ENCODE results near the gene WASHC3. TPM values are rescaled to one million over a fixed set of nuclear protein-coding genes. Genes with fewer than 3 reads are reported as not detected.

The WASHC3 gene
- total RNA-seq, 1 experiment from 2014 or later = 24.9 TPM

DNA sequence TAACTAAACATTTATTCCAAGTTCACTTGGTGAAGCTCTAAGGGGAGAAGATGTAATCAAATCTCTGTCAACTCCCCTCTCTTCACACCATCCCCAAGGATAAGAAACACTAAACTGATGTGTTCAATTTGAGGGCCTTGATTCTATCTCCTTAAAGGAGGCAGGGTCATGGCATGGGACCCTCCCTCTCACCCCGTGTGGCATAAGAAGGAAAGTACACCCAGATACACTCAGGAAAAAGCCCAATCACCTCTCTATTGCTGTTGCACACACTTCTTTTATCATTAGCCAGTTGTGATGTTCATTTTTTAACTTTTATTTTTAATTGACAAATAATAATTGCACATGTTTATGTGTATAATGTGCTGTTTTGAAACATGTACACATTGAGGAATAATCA, 35.1 kb downstream of the WASHC3 start:
- Histone ChIP-seq H3K4me1 (ENCODE audit: insufficient read depth, low read length) (no peaks in the 10 kb centered on the region), H3K4me3 (ENCODE audit: low read length) (no peak overlapping the region), H3K9me3 (ENCODE audit: low read length) (no peaks in the 10 kb centered on the region), H3K9ac (ENCODE audit: low read length) (no peak overlapping the region), H3K27me3 (ENCODE audit: low read length) (no peaks in the 10 kb centered on the region), H3K27ac (ENCODE audit: low read length) (no peak overlapping the region), H3K9me2 (replicated peaks; ENCODE audit: low read length) (no peaks in the 10 kb centered on the region), H2AFZ (ENCODE audit: low read length) (no peak overlapping the region), H3K36me3 (ENCODE audit: low read depth, low read length) (no peaks in the 10 kb centered on the region), H3K4me2 (ENCODE audit: low read length) (no peak overlapping the region), H4K20me1 (ENCODE audit: low read length) (no peaks in the 10 kb centered on the region), H3K79me2 (ENCODE audit: low read length) (no peaks in the 10 kb centered on the region), H3F3A (ENCODE audit: low read length, unreplicated experiment) (no peaks in the 10 kb centered on the region)
- ChIA-PET CTCF (no interaction called here), POLR2A (ENCODE audit: unreplicated experiment) (no interaction called here)
- ATAC-seq (no peak), DNase-seq (no peak)
- no TSS peak for BruUV-seq (replicated peaks)
- TF ChIP-seq EZH2phosphoT487 (IDR thresholded peaks at IDR 0.05; ENCODE audit: borderline replicate concordance, low read length) = no peak
- TF ChIP-seq EZH2 (IDR thresholded peaks at IDR 0.05; ENCODE audit: low read length, unreplicated experiment) = no peak
- intact Hi-C loops (cut with micrococcal nuclease) = no loop called here

DNA sequence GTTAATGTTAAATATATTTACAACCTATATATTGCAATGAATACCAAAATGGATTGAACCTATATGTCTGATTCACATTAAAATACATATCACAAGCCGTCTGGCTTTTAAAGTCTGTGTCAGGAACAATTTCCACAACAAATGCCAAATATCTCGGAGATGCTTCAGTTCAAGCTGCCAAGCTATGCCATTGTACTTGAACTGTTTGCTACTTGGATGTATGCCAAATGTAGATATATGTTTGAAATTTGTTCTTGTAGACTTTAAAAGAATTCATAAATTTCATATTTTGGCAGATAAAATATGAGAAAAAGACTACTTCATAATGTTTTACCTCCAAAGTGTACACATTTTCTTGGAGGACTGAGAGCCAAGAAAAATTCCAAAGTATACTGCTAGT, 37.0 kb downstream of the WASHC3 start:
- Histone ChIP-seq H2AFZ (ENCODE audit: low read length) (no peak overlapping the region), H3F3A (ENCODE audit: low read length, unreplicated experiment) (no peaks in the 10 kb centered on the region), H3K27me3 (ENCODE audit: low read length) (no peaks in the 10 kb centered on the region), H4K20me1 (ENCODE audit: low read length) (no peaks in the 10 kb centered on the region), H3K27ac (ENCODE audit: low read length) (no peak overlapping the region), H3K9me2 (replicated peaks; ENCODE audit: low read length) (no peaks in the 10 kb centered on the region), H3K79me2 (ENCODE audit: low read length) (no peaks in the 10 kb centered on the region), H3K4me2 (ENCODE audit: low read length) (no peak overlapping the region), H3K9ac (ENCODE audit: low read length) (no peak overlapping the region), H3K9me3 (ENCODE audit: low read length) (no peaks in the 10 kb centered on the region), H3K36me3 (ENCODE audit: low read depth, low read length) (no peaks in the 10 kb centered on the region), H3K4me1 (ENCODE audit: insufficient read depth, low read length) (no peaks in the 10 kb centered on the region), H3K4me3 (ENCODE audit: low read length) (no peak overlapping the region)
- no peak for ATAC-seq
- POLR2A ChIA-PET (ENCODE audit: unreplicated experiment) = no interaction called here
- BruUV-seq (replicated peaks) = no TSS peak
- DNase-seq = no peak
- CTCF ChIA-PET = no interaction called here
- TF ChIP-seq EZH2phosphoT487 (IDR thresholded peaks at IDR 0.05; ENCODE audit: borderline replicate concordance, low read length) (no peak), EZH2 (IDR thresholded peaks at IDR 0.05; ENCODE audit: low read length, unreplicated experiment) (no peak)
- intact Hi-C loops (cut with micrococcal nuclease) = no loop called here

DNA sequence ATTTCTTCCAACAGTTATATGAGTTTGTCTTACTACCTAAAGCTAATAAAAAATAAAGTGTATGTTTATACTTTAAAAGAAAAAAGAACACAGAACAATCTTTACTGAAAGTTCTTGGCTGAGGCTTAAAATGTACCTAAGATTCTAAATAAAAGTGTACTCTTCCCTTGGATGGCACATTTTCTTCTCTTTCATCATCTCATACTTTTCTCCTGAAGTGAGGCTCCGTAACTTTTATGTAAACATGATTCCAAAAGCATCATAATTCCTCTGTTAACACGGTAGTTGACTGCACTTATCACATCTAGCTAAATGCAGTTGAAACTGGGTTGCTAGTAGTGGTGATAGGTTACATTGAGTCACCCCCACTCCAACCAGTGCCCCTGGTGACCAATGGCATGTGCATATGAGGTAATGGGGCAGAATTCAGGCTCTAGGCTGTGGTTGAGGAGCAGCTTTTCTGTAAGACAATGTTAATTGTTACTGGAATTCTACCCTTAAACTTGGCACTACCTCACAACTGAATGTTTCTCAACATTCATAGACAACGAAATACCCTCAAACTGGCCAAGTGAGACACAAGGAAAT, 38.4 kb downstream of the WASHC3 start:
- no peak overlapping the region for H2AFZ ChIP-seq (ENCODE audit: low read length)
- H3K9ac ChIP-seq (ENCODE audit: low read length) = no peak overlapping the region
- no peaks in the 10 kb centered on the region for H3K36me3 ChIP-seq (ENCODE audit: low read depth, low read length)
- no peaks in the 10 kb centered on the region for H3F3A ChIP-seq (ENCODE audit: low read length, unreplicated experiment)
- no peaks in the 10 kb centered on the region for H3K4me1 ChIP-seq (ENCODE audit: insufficient read depth, low read length)
- no peaks in the 10 kb centered on the region for H3K79me2 ChIP-seq (ENCODE audit: low read length)
- no peak overlapping the region for H3K4me3 ChIP-seq (ENCODE audit: low read length)
- H3K9me2 ChIP-seq (replicated peaks; ENCODE audit: low read length) = no peaks in the 10 kb centered on the region
- no peak overlapping the region for H3K27ac ChIP-seq (ENCODE audit: low read length)
- no peaks in the 10 kb centered on the region for H4K20me1 ChIP-seq (ENCODE audit: low read length)
- H3K27me3 ChIP-seq (ENCODE audit: low read length) = no peaks in the 10 kb centered on the region
- POLR2A ChIA-PET (ENCODE audit: unreplicated experiment) = interaction anchor here (0.5 kb wide), 1 partner anchor 59 kb away, joined by 3 read pairs; no protein-coding TSS in a partner anchor
- H3K9me3 ChIP-seq (ENCODE audit: low read length) = no peaks in the 10 kb centered on the region
- intact Hi-C loops (cut with micrococcal nuclease) = no loop called here
- CTCF ChIA-PET = no interaction called here
- no TSS peak for BruUV-seq (replicated peaks)
- ATAC-seq = peak; percentile 37; the same call in 1 of the 2 replicates
- TF ChIP-seq EZH2phosphoT487 (IDR thresholded peaks at IDR 0.05; ENCODE audit: borderline replicate concordance, low read length) = no peak
- TF ChIP-seq, protein P1, sequence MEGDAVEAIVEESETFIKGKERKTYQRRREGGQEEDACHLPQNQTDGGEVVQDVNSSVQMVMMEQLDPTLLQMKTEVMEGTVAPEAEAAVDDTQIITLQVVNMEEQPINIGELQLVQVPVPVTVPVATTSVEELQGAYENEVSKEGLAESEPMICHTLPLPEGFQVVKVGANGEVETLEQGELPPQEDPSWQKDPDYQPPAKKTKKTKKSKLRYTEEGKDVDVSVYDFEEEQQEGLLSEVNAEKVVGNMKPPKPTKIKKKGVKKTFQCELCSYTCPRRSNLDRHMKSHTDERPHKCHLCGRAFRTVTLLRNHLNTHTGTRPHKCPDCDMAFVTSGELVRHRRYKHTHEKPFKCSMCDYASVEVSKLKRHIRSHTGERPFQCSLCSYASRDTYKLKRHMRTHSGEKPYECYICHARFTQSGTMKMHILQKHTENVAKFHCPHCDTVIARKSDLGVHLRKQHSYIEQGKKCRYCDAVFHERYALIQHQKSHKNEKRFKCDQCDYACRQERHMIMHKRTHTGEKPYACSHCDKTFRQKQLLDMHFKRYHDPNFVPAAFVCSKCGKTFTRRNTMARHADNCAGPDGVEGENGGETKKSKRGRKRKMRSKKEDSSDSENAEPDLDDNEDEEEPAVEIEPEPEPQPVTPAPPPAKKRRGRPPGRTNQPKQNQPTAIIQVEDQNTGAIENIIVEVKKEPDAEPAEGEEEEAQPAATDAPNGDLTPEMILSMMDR (conservative IDR thresholded peaks at IDR 0.05; ENCODE audit: low read depth, low read length) = no peak
- no peak for TF ChIP-seq EZH2 (IDR thresholded peaks at IDR 0.05; ENCODE audit: low read length, unreplicated experiment)
- H3K4me2 ChIP-seq (ENCODE audit: low read length) = no peak overlapping the region
- no peak for DNase-seq
